HepG2 (cell line): ENCODE data around the gene KCNJ4. TPM values are rescaled to one million over a fixed set of nuclear protein-coding genes. Genes with fewer than 3 reads are reported as not detected.

Experiments
- CBFB ChIP-seq: sonication (generic); formaldehyde crosslinking; IDR thresholded peaks from 2 replicates; pipeline ENCODE4 v1.4.0; 2020; ENCODE audit warnings: missing genetic modification reagents
- GABPA ChIP-seq, 2 experiments: IDR thresholded peaks; 2 replicates each; pipeline ENCODE4 v1.6.1; 2011 to 2016; ENCODE audit warnings: low read depth in 2 of 2, low read length in 1 of 2, missing biosample characterization in 1 of 2, missing genetic modification characterization in 1 of 2
- HNF1B ChIP-seq: sonication (generic); formaldehyde crosslinking; IDR thresholded peaks from 2 replicates; pipeline ENCODE4 v1.5.1; 2020; ENCODE audit warnings: mild to moderate bottlenecking, moderate library complexity, missing genetic modification reagents
- NFYC ChIP-seq: IDR thresholded peaks from 2 replicates; pipeline ENCODE4 v1.6.1; 2016; ENCODE audit warnings: missing genetic modification reagents, missing compliant biosample characterization
- NR0B2 ChIP-seq: sonication (generic); formaldehyde crosslinking; IDR thresholded peaks from 2 replicates; pipeline ENCODE4 v1.4.0; 2020; ENCODE audit warnings: mild to moderate bottlenecking, missing genetic modification reagents
- ONECUT2 ChIP-seq: sonication (generic); formaldehyde crosslinking; IDR thresholded peaks from 2 replicates; pipeline ENCODE4 v1.4.0; 2020; ENCODE audit warnings: missing genetic modification reagents
- POGK ChIP-seq: sonication (generic); formaldehyde crosslinking; conservative IDR thresholded peaks from 2 replicates; pipeline ENCODE4 v1.8.0; 2022; ENCODE audit warnings: mild to moderate bottlenecking, moderate library complexity, missing genetic modification reagents
- SMYD3 ChIP-seq: sonication (generic); formaldehyde crosslinking; IDR thresholded peaks from 2 replicates; pipeline ENCODE4 v1.8.1; 2023; ENCODE audit warnings: mild to moderate bottlenecking, missing genetic modification reagents
- SOX6 ChIP-seq, 2 experiments: fragments of 450-650 bp in 1 of 2; sonication (generic) in 1 of 2; formaldehyde crosslinking in 1 of 2; IDR thresholded peaks; 2 replicates each; pipeline versions ENCODE4 v1.4.0 to v1.6.1; 2017 to 2020; ENCODE audit warnings: antibody characterized with exemption in 1 of 2, mild to moderate bottlenecking in 1 of 2, missing genetic modification reagents in 1 of 2
- SP1 ChIP-seq, 2 experiments: fragments of 450-650 bp in 1 of 2; sonication (generic) in 1 of 2; formaldehyde crosslinking in 1 of 2; IDR thresholded peaks; 2 replicates each; pipeline versions ENCODE4 v1.4.0 to v1.6.1; 2016 to 2020; ENCODE audit warnings: missing genetic modification reagents in 1 of 2
- STAT5B ChIP-seq: sonication (generic); formaldehyde crosslinking; IDR thresholded peaks from 2 replicates; pipeline ENCODE4 v1.4.0; 2020; ENCODE audit warnings: missing genetic modification reagents
- TBX3 ChIP-seq: fragments of 450-650 bp; IDR thresholded peaks from 2 replicates; pipeline ENCODE4 v1.6.1; 2017; ENCODE audit warnings: antibody characterized with exemption, mild to moderate bottlenecking, inconsistent platforms, borderline replicate concordance
- ZBTB10 ChIP-seq: sonication (generic); formaldehyde crosslinking; IDR thresholded peaks from 2 replicates; pipeline ENCODE4 v1.4.0; 2020; ENCODE audit warnings: missing genetic modification reagents, borderline replicate concordance
- ZC3H13 ChIP-seq: sonication (generic); formaldehyde crosslinking; IDR thresholded peaks from 2 replicates; pipeline ENCODE4 v1.8.1; 2023; ENCODE audit warnings: mild to moderate bottlenecking, missing genetic modification reagents, moderate library complexity
- ZFP36 ChIP-seq: fragments of 150-350 bp; IDR thresholded peaks from 2 replicates; pipeline ENCODE4 v1.6.1; 2018; ENCODE audit warnings: borderline replicate concordance, low read length, low read depth; ENCODE audit not compliant: partially characterized antibody
- ZFP82 ChIP-seq: sonication (generic); formaldehyde crosslinking; IDR thresholded peaks from 2 replicates; pipeline ENCODE4 v1.5.1; 2020; ENCODE audit warnings: mild to moderate bottlenecking, missing genetic modification reagents, borderline replicate concordance
- ZIK1 ChIP-seq: sonication (generic); formaldehyde crosslinking; IDR thresholded peaks from 2 replicates; pipeline ENCODE4 v1.5.0; 2020; ENCODE audit warnings: mild to moderate bottlenecking, low read depth, missing genetic modification reagents, borderline replicate concordance
- ZNF136 ChIP-seq: sonication (generic); formaldehyde crosslinking; IDR thresholded peaks from 2 replicates; pipeline ENCODE4 v1.8.1; 2022; ENCODE audit warnings: low read depth, mild to moderate bottlenecking, moderate library complexity, missing genetic modification reagents
- ZNF143 ChIP-seq: sonication (generic); formaldehyde crosslinking; IDR thresholded peaks from 2 replicates; pipeline ENCODE4 v1.4.0; 2020; ENCODE audit warnings: missing genetic modification reagents
- ZNF552 ChIP-seq: sonication (generic); formaldehyde crosslinking; IDR thresholded peaks from 2 replicates; pipeline ENCODE4 v1.9.0; 2022; ENCODE audit warnings: missing genetic modification reagents, mild to moderate bottlenecking, borderline replicate concordance
- ZNF704 ChIP-seq: sonication (generic); formaldehyde crosslinking; IDR thresholded peaks from 2 replicates; pipeline ENCODE4 v1.8.1; 2023; ENCODE audit warnings: mild to moderate bottlenecking, inconsistent platforms, moderate library complexity, missing genetic modification reagents, borderline replicate concordance
- polyA plus RNA-seq, 8 experiments: library from polyadenylated mRNA; depleted of rRNA in 3 of 8; stranded (reverse) in 7 of 8; unstranded in 1 of 8; fragments of >200 nt; fragmentation: Illumina TruSeq in 4 of 8; extraction: Trizol in 4 of 8; gene quantifications; 2 replicates each; pipeline versions ENCODE4 v1.2.1 to v1.2.3, GENCODE V29; 2011 to 2016; ENCODE audit warnings: low read depth in 4 of 8, missing spikeins in 1 of 8, mixed read lengths in 1 of 8; ENCODE audit not compliant: insufficient read depth in 1 of 8
- total RNA-seq, 5 experiments: library from RNA; depleted of rRNA; stranded (reverse); fragments of >200 nt; fragmentation: Illumina TruSeq; extraction: Trizol; gene quantifications; 2 replicates each; pipeline ENCODE4 v1.2.3, GENCODE V29; 2016; ENCODE audit warnings: low read depth in 1 of 5

Gene KCNJ4
- total and polyA plus RNA-seq, 2 of the 13 experiments (the other 11 are each of a cell fraction or from before 2014, with no cell fraction given), result not detected

- TF ChIP-seq NR0B2 (CRISPR knock-in tag) (peak; percentile 4; the same call in 1 of the 2 replicates), GABPA (IDR thresholded peaks at IDR 0.05; ENCODE audit: low read depth, low read length) (no peak), GABPA (CRISPR knock-in tag; IDR thresholded peaks at IDR 0.05; ENCODE audit: low read depth) (0 out of 2 replicates have a peak, but pooled peaks have one; percentile 22), SP1 (IDR thresholded peaks at IDR 0.05) (no peak), SP1 (CRISPR knock-in tag; IDR thresholded peaks at IDR 0.05) (0 out of 2 replicates have a peak, but pooled peaks have one; percentile 13), POGK (CRISPR knock-in tag) (peak; percentile 22; the same call in 1 of the 2 replicates), SMYD3 (no peak), SOX6 (IDR thresholded peaks at IDR 0.05) (no peak), SOX6 (CRISPR knock-in tag; IDR thresholded peaks at IDR 0.05) (no peak), TBX3 (no peak), ZNF143 (no peak), HNF1B (CRISPR knock-in tag) (peak; percentile 16; the same call in 1 of the 2 replicates), ZC3H13 (CRISPR knock-in tag) (0 out of 2 replicates have a peak, but pooled peaks have one; percentile 61), ZNF552 (CRISPR knock-in tag) (no peak), ZIK1 (no peak), ZFP82 (CRISPR knock-in tag) (no peak), CBFB (0 out of 2 replicates have a peak, but pooled peaks have one; percentile 7), ZBTB10 (CRISPR knock-in tag) (no peak), ZNF136 (no peak), ONECUT2 (CRISPR knock-in tag) (no peak), ZFP36 (no peak), NFYC (CRISPR knock-in tag) (0 out of 2 replicates have a peak, but pooled peaks have one; percentile 5), ZNF704 (CRISPR knock-in tag) (0 out of 2 replicates have a peak, but pooled peaks have one; percentile 53), STAT5B (no peak)
These were observed 12.5 kb upstream of the KCNJ4 start (continued) for GRCh38 chr22:38467438-38467903.
